Middle frontal gyrus (tissue), 1 donor: ENCODE results near the gene TBX6.

Experiments
- DNase-seq: peaks from one replicate; pipeline ENCODE4 v3.0.0-alpha.2; 2015; ENCODE audit warnings: low spot score; ENCODE audit errors: extremely low spot score

Gene TBX6

GRCh38 chr16:30087181-30087898, 4.4 kb downstream of the TBX6 start:
- DNase-seq = no peak

- DNase-seq = no peak
Observed at GRCh38 chr16:30086291-30087140, 5.2 kb downstream of the TBX6 start.

- no peak for DNase-seq
Observed at GRCh38 chr16:30085820-30086219, 5.9 kb downstream of the TBX6 start.

- DNase-seq = no peak
Observed at GRCh38 chr16:30085247-30085646, 6.5 kb downstream of the TBX6 start.

GRCh38 chr16:30084816-30085159, 6.9 kb downstream of the TBX6 start:
- DNase-seq = no peak

GRCh38 chr16:30084096-30084815, 7.5 kb downstream of the TBX6 start:
- no peak for DNase-seq

GRCh38 chr16:30083216-30084055, 8.3 kb downstream of the TBX6 start:
- DNase-seq = no peak

GRCh38 chr16:30082545-30083090, 9.1 kb downstream of the TBX6 start:
- DNase-seq = no peak

- DNase-seq = no peak
Observed at GRCh38 chr16:30079480-30079879, 12.2 kb downstream of the TBX6 start.

GRCh38 chr16:30078744-30079143, 13.0 kb downstream of the TBX6 start:
- no peak for DNase-seq

GRCh38 chr16:30077656-30078055, 14.1 kb downstream of the TBX6 start:
- DNase-seq = no peak

GRCh38 chr16:30076276-30076791, 15.4 kb downstream of the TBX6 start:
- DNase-seq = no peak

- peak; percentile 77 for DNase-seq
Observed at GRCh38 chr16:30075503-30076275, 16.0 kb downstream of the TBX6 start, which contains the start of gene PPP4C. TSS of gene PPP4C (plus strand) at chr16:30075994. CDS start at chr16:30076378, 384 bp downstream.

- DNase-seq = no peak
Observed at GRCh38 chr16:30070490-30070889, 21.2 kb downstream of the TBX6 start.

GRCh38 chr16:30069611-30070462, 21.9 kb downstream of the TBX6 start:
- no peak for DNase-seq

GRCh38 chr16:30068750-30069610, 22.7 kb downstream of the TBX6 start:
- no peak for DNase-seq

- no peak for DNase-seq
Observed at GRCh38 chr16:30068333-30068732, 23.4 kb downstream of the TBX6 start.

GRCh38 chr16:30067584-30067916, 24.2 kb downstream of the TBX6 start:
- no peak for DNase-seq
